22Rv1 (cell line): ENCODE measurements around the gene CDK15.

ENCODE experiments used
- ZFX ChIP-seq: fragments of 450-650 bp; IDR thresholded peaks from 2 replicates; pipeline ENCODE4 v1.6.1; 2017; ENCODE audit warnings: antibody characterized with exemption, borderline replicate concordance
- TF ChIP-seq, protein P1 (sequence below): fragments of 450-650 bp; IDR thresholded peaks from 2 replicates; pipeline ENCODE4 v1.5.1; 2017; ENCODE audit warnings: mild to moderate bottlenecking

DNA sequence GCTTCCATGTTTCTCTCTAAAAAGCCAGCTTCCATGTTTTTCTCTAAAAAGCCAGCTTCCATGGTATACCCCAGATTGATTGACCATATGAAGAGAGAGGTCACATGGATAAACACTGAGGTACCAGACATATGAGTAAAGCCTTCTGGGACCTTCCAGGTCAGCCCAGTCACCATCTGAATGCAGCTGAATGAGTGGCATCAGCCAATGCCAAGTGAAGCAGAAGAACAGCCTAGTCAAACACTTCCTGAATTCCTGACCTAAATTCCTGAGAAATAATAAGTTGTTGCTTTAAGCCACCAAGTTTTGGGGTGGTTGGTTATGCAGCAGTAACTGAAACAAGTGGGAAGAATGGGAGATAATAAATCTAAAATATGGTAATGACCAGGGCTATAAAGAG lies 19.9 kb upstream of the CDK15 start:
- TF ChIP-seq, protein P1, sequence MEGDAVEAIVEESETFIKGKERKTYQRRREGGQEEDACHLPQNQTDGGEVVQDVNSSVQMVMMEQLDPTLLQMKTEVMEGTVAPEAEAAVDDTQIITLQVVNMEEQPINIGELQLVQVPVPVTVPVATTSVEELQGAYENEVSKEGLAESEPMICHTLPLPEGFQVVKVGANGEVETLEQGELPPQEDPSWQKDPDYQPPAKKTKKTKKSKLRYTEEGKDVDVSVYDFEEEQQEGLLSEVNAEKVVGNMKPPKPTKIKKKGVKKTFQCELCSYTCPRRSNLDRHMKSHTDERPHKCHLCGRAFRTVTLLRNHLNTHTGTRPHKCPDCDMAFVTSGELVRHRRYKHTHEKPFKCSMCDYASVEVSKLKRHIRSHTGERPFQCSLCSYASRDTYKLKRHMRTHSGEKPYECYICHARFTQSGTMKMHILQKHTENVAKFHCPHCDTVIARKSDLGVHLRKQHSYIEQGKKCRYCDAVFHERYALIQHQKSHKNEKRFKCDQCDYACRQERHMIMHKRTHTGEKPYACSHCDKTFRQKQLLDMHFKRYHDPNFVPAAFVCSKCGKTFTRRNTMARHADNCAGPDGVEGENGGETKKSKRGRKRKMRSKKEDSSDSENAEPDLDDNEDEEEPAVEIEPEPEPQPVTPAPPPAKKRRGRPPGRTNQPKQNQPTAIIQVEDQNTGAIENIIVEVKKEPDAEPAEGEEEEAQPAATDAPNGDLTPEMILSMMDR: no peak
- no peak for TF ChIP-seq ZFX
